Nucleus accumbens (tissue), 56 donors: ENCODE results near the gene HHAT.

Experiments
- DNase-seq, 56 donors: peaks; one replicate each; lab custom pipeline; 2025; lab: John Stamatoyannopoulos, UW

Gene HHAT

DNA sequence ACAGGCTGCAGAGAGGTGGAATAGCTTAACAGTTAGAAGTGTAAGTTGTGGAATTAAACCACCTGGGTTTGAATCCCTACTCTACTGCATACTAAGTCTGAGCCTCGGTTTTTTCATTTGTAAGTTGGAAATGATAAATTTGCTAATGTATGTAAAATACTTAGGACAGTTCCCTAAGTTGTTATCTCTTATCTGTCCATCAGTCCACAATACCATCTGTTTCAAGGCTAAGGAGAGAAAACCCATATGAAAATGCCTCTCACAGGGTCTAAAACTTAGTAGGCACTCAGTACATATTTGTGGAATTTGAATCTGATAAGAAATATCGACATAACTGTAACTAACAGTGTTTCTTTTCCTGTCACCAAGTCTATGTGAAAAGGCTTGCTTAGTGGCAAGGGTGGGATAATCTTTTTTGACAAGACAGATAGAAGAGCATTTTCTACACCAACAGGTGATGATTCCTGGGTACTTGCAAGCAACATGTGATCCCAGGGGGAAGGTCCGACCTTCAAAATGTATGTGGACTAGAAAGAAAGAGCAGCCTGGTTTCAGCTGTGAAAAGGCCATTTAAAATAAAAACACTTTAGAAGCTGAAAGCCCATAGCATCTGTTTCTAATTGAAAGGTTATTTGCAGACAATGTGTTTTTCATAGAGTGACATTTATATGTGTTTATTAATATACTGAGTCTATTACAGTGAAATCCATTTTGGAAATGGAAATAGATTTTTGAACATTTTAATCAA is 202.9 kb downstream of the HHAT start:
- DNase-seq: no peak

DNA sequence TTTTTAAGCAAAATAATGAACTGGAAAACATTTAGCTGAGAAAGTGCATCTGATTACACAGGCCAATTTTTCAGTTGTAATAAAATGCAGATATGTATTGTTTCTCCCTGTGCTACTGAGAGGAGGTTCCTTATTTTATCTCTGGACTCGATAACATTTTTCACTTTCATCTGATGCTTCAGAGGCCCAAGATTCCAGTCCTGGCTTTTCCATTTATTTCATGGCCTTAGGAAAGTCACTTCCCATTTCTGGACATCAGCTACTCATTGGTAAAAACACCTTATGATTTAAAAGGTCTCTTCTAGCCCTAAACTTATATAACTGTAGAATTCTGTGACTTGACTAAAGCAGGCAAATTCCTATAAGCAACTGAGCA is 203.5 kb downstream of the HHAT start:
- DNase-seq: no peak

DNA sequence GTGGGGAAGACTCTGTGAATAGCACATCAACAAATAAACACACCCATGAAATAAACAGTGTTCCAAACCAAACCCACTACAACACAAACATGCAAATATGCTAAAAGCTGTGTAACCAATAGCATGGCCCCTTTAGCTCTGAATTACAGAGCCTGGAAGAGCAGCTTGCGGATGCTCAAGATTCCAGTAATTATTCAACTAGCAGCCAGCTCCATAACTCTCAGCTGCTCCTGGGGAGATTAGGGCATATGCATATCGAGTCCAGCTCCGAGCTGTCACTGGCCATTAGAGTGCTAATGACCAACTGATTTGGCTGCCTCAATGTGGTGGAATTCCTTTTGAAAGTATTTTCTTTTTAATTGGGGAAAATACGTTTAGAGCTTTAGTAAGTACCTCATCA is 207.1 kb downstream of the HHAT start:
- no peak for DNase-seq

DNA sequence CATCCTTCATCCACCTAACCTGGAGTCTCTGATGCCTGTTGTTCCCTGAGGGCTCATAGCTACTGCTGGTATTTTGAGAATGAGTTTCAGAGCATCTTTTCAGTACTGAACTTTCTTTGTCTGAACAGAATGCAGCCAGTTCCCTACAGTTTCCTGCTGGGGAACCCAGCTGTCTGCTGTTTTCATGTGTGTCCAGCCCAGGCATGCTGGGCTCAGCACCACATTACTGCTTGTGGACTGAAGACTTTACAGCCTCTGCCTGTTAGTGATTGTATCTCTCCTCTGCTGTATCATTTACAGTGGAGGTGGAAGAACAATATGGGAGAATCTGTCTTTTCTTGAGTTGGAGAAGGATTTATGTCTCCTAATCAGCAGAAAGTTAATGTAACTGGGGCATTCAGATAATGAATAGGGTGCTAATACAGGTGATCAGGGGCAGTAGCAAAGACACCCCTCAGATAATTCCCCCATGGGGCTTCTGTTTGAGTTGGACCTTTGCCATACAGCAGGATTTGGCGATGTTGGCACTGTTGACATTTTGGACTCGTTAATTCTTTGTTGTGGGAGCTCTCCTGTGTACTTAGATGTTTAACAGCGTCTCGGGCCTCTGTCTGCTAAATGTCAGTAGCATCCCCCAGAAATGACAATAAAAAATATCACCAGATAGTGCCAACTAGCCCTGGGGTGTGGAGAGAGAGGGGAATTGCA is 207.7 kb downstream of the HHAT start:
- DNase-seq: peak in 1 of 56 donors; percentile 7

DNA sequence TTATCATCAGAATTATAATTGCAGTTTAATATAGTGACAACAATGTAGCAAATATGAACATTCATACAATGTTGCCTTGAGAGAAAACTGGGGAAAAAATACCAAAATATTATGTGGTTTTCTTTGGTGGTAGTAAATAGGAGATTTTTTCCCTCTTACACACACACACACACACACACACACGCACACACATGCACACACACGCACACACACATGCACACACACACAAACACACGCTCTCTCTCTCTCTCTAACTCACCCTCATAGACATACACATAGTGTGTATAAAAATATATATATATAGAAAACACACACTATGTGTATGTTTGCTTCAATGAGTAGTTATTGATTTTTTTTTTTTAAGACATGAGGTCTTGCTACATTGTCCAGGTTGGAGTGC is 211.6 kb downstream of the HHAT start:
- no peak for DNase-seq

DNA sequence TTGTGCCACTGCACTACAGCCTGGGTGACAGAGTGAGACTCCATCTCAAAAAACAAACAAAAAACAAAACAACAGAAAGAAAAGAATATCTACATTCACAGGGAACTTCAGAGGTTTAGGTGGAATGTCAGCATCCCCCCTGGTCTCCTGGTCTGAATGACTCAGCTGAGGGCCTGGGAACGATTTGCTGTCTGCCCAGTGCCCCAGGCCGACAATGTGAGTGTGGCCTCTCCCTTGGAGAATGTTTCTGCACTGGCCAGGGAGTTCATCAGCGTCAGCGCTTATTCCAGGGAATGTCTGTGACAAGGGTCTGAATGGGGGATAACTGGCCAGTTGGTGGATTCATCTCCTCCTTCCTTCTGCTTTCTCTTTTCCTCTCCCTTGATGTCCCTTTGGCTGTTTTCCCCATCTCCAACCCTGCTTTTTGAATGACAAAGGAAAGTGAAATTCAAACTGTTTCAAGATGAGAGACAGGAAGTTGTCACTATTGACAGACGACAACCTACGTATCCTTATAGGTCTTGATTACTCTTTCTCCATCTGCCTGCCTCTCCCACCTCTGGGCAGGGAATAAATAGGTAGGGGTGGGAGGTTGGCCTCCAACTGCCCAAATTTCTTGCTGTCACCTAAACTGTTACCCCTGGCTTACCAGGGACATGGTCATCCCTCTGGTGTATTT is 213.1 kb downstream of the HHAT start:
- no peak for DNase-seq

DNA sequence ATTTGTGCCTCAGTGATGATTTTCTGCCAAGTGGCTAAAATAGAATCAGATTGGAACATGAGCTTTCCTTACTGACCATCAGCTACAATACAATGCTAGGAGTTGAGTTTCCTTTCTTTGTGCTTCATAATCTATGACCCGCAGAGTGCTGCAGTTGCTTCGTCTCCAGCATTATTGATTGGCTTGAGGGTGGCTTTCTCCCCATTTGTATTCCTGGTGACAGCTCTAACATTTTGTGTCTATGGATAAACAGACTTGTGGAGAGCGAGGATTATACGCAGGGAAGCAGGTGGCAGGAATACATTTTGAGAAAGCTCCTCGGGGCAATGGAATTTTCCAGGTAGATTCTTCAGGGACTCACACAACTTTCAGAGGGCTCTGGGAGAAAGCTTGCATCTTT is 223.2 kb downstream of the HHAT start:
- DNase-seq: no peak

DNA sequence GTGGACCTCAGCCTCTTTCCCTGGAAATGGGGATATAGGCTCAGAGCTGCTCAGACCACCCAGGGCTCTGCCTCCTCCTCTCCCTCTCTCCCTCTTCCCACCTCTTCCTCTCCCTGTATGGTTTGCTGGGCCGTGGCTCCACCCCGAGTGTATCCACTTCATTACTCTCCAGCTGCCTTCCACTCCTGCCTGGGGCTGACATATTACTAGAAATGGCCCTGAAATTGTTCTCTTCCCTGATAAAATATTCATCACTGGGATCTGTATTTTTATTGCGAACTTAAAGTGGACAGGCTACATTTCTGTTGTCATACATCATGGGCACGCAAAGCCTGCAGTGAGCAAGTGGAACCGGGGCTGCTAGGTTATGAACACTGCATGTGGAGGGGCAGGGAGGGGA is 225.0 kb downstream of the HHAT start:
- DNase-seq: no peak

DNA sequence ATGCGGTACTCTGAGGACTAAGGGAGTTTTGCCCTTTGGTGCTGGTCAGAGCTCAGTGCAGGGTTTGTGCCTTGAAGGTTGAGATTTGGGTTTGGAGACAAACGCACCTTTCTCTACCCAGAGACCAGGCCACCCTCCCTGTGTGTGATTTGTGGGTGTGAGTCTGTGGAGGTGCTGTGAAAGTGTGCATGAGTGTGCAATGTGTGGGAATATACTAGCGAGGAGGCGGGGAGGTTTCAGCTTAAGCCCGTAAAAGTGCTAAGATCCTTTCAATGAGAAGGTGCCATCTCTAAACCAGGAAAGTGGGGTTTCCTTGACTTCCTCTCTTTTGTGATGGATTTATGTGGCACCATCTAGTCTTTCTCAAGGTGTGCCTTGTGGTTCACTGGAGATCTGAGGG is 225.7 kb downstream of the HHAT start:
- DNase-seq: no peak

DNA sequence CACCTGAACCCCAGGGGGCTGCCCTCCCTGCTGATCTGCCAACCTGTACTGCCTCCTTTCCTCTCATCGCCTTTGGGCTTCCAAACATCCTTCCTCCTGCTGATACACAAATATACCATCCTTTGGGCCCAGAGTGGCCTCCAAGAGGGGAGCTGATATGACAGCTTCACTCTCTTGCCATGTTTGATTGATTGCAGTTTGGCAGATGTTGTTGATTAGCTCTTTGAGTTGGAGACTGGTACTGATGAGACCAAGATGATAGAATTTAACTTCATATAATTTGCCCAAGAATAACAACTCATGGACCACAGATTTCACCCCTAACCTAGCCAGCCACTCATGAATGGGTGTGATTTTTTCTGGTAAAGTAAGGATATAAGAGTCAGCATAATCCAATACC is 227.8 kb downstream of the HHAT start:
- no peak for DNase-seq

DNA sequence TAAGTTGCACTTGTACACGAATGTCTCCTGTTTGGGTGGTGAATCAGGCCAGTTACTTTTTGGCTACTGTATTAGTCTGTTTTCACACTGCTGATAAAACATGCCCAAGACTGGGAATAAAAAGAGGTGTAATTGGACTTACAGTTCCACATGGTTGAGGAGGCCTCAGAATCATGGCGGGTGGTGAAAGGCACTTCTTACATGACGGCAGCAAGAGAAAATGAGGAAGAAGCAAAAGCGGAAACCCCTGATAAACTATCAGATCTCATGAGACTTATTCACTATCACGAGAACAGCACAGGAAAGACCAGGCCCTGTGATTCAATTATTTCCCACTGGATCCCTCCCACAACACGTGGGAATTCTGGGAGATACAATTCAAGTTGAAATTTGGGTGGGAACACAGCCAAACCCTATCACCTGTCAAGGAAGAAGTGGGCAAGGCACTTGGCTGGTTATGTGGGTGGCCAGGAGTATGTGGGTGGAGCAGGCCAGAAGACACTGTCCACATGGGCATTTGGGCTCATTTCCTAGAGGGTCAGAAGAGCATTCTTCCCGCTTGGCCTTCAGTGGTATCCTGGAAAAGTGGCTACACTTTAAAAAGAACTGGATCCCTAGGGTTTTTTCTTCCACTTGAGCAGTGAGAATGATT is 228.8 kb downstream of the HHAT start:
- DNase-seq: no peak

DNA sequence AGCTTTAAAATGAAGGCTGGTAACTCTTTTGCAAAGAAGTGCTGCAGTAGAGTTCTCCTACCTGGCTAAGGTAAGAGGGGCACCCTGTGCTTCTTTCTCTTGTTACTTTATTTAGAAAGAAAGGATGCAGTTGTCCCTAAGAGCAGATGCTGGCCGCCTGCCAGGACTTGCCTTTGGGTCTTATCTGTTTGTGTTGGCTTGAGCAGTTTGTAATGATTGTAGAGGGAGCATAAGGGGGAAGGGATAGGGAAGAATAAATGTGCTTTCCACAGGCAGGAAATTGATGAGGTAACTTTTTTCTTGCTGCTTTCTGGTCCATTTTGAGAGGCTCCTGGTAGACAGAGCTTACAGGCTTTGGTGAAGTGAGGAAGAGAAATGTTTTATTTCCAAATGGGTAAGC is 229.6 kb downstream of the HHAT start:
- no peak for DNase-seq

DNA sequence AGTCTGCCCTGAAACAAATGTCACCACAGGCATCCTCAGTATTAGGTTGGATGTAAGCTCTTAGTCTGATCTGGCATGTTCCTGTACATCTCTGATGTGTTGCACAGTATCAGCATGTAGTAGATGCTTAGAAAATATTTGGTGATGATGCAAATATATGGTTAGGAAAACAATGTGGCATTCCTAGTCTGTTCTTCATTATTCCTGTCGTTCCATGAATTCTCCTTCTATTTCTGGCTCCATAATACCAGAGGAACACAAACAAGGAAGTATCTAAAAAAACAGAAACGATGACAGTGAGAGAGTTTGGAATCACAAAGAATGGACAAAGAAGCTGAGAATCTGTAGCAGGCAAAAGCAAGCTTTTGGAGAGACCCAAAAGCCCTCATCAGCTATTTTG is 236.6 kb downstream of the HHAT start:
- DNase-seq: no peak

DNA sequence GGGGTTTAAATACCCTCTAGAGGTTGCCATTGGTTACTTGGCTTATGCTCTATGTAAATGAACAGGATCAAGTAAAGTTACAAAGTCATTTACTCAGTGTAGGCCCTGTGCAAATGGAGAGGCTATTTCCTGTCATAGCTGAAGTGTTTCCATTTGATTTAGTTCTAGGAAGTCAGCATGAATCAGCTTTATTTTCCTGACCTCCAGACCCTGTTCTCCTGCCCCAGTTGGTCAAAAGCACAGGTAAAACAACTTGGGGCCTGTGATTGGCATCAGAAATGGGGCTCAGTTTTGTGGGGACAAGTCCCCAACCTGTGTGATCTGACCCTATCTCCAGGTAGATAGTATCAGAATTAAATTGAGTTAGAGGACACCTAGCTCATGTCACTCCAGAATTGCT is 239.9 kb downstream of the HHAT start:
- DNase-seq: no peak

DNA sequence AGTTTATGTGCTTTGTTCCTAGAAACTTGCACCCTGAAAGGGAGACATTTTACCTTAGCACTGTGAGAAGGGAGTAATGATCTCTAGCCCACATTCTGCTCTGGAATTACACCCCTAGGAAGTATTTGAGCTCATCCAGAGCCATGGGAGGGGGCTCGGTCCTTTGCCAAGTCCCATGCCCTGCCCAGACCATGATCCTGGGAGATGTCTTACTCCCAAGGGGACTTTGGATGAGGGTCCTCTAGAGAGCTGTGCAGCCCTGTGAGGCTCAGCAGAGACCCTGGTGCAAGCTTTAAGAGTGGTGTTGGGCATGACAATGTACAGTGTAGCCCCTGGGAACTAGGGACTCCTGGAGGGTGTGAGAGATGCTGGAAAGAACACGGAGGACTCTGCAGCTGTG is 241.4 kb downstream of the HHAT start:
- no peak for DNase-seq

DNA sequence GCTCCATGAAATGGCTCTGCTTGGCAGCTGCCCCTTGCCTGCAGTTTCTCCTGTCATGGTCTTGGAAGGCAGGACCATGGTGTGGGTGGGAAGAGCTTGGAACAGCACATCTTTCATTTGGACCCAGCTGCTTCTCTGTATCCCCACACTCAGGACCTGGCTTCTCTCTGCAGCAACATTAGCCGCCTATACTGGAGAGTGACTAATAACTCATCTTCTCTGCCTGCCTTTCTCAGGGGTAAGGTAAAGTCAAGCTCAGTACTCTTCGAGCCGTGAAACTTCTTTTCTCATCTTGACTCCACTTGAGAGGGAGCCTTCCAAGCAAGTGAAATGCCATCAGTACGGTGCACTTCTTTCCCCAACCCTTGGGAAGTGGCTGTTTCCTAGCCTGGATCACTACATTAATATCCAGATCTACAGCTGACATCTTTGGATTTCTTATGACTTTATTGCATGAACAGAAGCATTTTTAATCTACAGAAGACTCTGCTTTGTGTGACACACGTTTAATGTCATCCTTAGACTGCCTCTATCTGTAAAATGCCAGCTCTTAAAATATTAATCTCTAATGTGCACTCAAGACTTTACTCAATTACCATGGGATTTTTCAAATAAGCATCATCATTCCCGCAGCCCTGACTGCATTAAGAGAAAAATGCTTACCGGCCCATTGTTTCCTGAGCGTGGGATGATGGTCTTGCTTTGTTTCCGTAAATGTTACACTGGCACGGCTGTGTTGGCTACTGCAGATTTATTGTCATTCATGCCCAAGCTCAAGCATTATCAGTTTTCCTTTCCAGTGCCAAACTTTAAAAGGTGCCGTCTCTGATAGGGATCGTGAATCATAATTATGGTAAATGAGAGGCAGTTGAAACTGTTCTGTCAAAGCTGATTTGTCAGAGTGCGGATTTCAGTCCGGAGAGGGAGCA is 242.9 kb downstream of the HHAT start:
- no peak for DNase-seq

DNA sequence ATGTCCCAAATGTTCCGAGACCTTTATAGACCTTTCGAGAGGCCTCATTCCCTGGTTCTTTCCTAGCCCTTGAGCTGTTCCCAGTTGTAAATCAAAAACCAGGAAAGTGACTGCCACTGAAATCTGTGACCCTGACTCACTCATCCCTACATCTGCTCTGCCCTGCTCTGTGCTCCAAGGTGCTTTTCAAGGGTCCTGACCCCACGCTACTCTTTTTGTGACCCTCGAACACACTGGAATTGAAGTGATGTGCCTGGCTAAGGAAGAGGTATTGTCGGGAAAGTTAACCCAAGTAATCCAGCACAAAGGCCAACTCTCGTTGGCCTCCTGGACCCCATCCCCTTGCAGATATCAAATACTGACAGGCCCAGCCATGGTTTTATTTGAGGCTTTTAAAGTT is 244.4 kb downstream of the HHAT start:
- no peak for DNase-seq

DNA sequence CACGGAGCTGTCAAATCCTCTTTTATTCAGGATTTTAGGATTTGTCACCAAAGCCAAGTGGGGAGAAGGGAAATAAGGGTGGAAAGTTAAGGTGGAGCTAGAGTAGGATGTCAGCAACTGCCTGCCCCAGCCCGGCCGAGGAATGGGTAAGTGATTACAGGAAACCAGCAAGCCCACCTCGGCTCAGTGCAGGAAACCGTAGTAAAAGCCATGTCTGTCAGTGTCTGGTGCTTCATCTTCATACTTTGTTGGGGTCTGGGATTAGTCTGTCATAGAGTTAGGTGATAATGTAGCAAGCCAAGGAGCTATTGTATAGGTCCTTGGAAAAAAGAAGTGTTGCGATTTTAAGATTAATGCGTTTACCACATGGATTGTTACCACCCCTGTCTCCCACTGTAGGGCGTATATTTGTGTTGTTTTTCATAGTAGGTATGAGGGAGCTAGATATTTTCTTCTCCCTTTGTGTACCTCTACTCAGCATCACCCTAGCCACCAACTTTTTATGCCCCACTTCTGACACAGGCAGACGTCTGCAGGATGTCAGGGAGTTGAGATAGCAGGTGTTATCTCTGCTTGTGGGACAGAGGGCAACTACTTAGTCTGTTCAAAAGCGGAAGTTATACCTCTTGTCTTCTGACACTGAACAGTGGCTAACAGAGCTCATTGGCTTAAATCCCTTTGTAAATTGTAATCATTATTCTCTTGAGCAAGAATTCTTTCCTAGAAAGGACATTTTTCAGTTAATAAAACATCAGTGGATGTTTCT is 253.7 kb downstream of the HHAT start:
- DNase-seq: no peak

DNA sequence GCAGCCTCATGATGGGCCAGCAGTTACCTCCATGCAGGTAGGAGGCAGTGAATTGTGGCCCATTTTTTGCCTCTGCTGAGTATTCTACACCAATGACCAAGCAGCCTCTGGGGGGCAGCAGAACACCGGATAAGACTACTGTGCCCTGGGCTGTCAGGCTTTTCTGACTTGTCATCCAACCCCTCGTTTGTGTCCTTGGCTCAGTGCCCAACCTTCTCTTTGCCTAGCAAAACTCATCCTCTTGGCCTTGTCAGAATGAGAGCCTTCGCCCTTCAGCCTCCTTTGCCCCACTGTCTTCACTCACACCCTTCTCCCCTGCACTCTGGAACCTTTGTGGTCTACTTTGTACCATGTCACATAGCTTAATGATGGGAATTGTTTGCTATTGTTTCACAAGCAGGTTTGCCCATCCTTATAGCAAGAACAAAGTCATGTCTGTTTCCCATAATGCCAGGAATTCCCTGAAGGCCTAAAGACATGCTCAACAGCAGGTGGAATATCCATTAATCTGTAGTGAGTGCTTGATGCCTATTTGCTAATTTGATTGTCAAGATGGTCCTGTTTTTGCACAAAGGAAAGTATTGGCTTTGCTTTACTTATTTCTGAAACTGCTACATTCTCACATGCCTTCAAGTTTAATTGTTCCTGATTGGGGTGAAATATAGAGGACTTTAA is 255.9 kb downstream of the HHAT start:
- peak in 55 of 56 donors; percentile 37 to 95 (median 81) for DNase-seq
